GM18909 (cell line): Measurements from ENCODE around the gene HES7.
A peak's percentile ranks its signal among the peaks of the same experiment; 100 is the strongest.

Experiments
- ATAC-seq: cut with Tn5 transposase; IDR thresholded peaks from one replicate; pipeline ENCODE4 v1.9.1; 2021; ENCODE audit warnings: mild to moderate bottlenecking; ENCODE audit not compliant: unreplicated experiment, poor library complexity

Gene HES7

GRCh38 chr17:8143581-8144400 lies 19.9 kb upstream of the HES7 start:
- ATAC-seq: no peak

GRCh38 chr17:8142887-8143580 lies 19.1 kb upstream of the HES7 start:
- no peak for ATAC-seq

GRCh38 chr17:8142158-8142886 lies 18.4 kb upstream of the HES7 start:
- no peak for ATAC-seq

- ATAC-seq: no peak
These were observed 17.8 kb upstream of the HES7 start for GRCh38 chr17:8141741-8142140.

GRCh38 chr17:8141045-8141444 lies 17.1 kb upstream of the HES7 start:
- no peak for ATAC-seq

GRCh38 chr17:8140065-8141029 lies 16.4 kb upstream of the HES7 start:
- ATAC-seq: no peak

- peak; percentile 89 for ATAC-seq
These were observed 14.9 kb upstream of the HES7 start for GRCh38 chr17:8138672-8139371.

- peak; percentile 3 for ATAC-seq
These were observed 14.4 kb upstream of the HES7 start for GRCh38 chr17:8138374-8138671.

GRCh38 chr17:8137645-8138373 lies 13.9 kb upstream of the HES7 start:
- ATAC-seq: no peak

- no peak for ATAC-seq
These were observed 10.0 kb upstream of the HES7 start for GRCh38 chr17:8133941-8134340.

- no peak for ATAC-seq
These were observed 9.5 kb upstream of the HES7 start for GRCh38 chr17:8133399-8133798.

GRCh38 chr17:8131844-8132441 lies 8.0 kb upstream of the HES7 start:
- no peak for ATAC-seq

GRCh38 chr17:8128125-8128784 lies 4.3 kb upstream of the HES7 start:
- no peak for ATAC-seq

- ATAC-seq: peak; percentile 31
These were observed 2.7 kb upstream of the HES7 start for GRCh38 chr17:8126491-8127066.

- ATAC-seq: no peak
These were observed 2.1 kb upstream of the HES7 start for GRCh38 chr17:8125947-8126490.

- no peak for ATAC-seq
These were observed 1.4 kb upstream of the HES7 start for GRCh38 chr17:8125154-8125946.
